ENCODE results near the gene DHRS13. TPM values are rescaled to one million over a fixed set of nuclear protein-coding genes. Genes with fewer than 3 reads are reported as not detected.
A peak's percentile ranks its signal among the peaks of the same experiment; 100 is the strongest.

DHRS13 gene
- total RNA-seq, 1 donor from 2014 or later: 32.6 TPM

DNA sequence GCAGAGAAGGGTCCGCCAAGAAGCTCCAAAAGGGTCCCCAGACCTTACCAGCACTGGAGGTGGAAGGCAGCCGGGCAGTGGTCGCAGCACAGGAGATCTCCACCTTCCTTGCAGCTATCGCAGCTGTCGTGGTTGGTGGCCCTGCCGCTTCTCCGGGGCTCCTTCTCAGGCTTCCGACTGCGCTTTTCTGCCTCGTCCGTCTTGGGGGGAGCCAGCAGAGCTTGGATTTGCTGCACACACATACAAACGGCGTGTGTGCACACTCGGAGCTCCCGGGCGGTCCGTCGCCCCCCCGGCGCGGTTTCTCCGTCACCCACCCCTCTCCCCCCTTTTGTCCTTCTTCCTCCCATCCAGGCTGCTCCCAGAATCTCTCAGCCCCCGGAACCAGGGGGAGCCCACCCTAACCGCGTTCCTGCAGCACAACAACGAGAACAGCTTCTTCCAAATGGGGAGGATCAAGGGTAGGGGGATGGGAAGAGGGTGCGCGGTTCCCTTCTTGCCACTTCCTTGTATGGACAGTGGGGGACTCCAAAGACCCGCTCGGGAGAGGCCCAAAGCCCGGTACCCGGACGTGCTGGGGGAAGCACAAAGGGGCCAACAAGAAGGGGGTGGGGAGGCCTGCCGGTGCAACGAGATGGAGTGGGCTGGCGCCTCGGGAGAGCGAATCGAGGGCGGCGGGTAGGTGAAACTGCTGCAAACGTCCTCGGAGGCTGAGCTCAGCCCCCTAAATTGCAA is 47.3 kb upstream of the DHRS13 start:
- DNase-seq (ENCODE audit: low read depth, low spot score): peak; percentile 46
- peaks cover 26% of the 10 kb centered on the region for H3K4me1 Mint-ChIP-seq
- H3K27me3 Mint-ChIP-seq (ENCODE audit: low read depth): no peaks in the 10 kb centered on the region
- H3K9me3 Mint-ChIP-seq: no peaks in the 10 kb centered on the region
- H3K36me3 Mint-ChIP-seq (ENCODE audit: low read depth): no peaks in the 10 kb centered on the region
- no peak for TF ChIP-seq CTCF (conservative IDR thresholded peaks at IDR 0.05)
- peak overlapping the region; percentile 96 for H3K4me3 Mint-ChIP-seq
- H3K27ac Mint-ChIP-seq (ENCODE audit: unreplicated experiment): peak overlapping the region; percentile 94

DNA sequence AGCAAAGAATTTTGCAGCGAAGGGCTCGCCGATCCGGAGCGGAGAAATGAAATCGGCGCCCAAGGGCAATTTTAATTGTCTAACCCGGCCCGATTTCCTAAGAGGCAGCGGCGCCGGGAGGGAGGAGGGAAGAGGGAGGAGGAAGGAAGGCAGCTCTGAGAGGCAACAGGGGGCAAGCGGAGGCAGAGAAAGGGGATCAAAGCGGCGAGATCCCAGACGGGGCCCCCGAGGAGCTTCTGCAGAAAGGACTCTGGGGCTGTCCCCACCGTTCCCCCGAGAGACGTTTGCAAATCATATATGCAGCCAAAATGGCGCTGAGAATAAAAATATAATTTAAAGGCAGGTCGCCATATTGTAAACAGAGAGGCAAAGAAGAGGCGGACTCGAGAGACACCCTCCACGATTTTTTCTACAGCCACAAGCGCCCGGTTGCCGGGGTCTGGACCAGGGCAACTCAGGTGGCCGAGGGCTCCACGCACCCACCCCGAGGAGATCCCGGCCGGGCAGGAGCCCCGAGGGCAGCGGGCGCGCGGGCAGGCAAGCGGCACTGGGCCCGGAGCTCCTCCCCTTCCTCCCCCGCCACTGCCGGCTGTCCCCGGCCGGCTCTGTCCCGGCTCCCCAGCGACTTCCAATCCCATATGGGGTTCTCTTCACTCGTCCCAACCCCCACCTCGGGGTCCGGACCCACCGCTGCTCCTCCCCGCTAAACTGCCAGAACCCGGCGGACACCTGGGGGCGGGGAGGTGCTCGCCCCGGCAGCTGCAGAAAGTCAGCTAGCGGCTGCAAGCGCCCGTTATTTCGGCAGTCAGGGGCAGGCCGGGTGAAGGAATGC is 46.5 kb upstream of the DHRS13 start:
- H3K36me3 Mint-ChIP-seq (ENCODE audit: low read depth): no peaks in the 10 kb centered on the region

DNA sequence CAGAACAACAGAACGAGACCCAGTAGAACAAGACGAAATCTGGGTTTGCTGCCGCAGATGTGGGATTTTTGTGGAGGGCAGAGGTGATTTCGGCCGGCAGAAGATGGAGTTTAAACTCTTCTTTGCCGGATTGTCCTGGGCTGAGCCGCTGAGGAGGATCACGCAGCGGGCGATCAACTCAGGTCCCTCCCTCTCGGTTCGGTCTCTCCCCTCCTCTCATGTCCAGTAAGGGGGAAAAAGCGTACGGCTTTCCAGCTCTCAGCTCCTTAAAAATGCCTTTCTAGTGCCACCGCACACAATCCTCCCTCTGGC is 46.0 kb upstream of the DHRS13 start:
- DNase-seq (ENCODE audit: low read depth, low spot score): no peak
- Mint-ChIP-seq H3K9me3 (no peaks in the 10 kb centered on the region), H3K27ac (ENCODE audit: unreplicated experiment) (no peak overlapping the region), H3K4me1 (peaks cover 28% of the 10 kb centered on the region), H3K27me3 (ENCODE audit: low read depth) (no peaks in the 10 kb centered on the region), H3K36me3 (ENCODE audit: low read depth) (no peaks in the 10 kb centered on the region), H3K4me3 (peak overlapping the region; percentile 96)
- TF ChIP-seq CTCF (conservative IDR thresholded peaks at IDR 0.05): no peak

More for the DNA sequence above, 46.5 kb upstream of the DHRS13 start:
- peak; percentile 52 for DNase-seq (ENCODE audit: low read depth, low spot score)
- Mint-ChIP-seq H3K27ac (ENCODE audit: unreplicated experiment) (peak overlapping the region; percentile 86), H3K27me3 (ENCODE audit: low read depth) (no peaks in the 10 kb centered on the region), H3K4me1 (peaks cover 28% of the 10 kb centered on the region), H3K9me3 (no peaks in the 10 kb centered on the region), H3K4me3 (peak overlapping the region; percentile 96)
- TF ChIP-seq CTCF (conservative IDR thresholded peaks at IDR 0.05): no peak

DNA sequence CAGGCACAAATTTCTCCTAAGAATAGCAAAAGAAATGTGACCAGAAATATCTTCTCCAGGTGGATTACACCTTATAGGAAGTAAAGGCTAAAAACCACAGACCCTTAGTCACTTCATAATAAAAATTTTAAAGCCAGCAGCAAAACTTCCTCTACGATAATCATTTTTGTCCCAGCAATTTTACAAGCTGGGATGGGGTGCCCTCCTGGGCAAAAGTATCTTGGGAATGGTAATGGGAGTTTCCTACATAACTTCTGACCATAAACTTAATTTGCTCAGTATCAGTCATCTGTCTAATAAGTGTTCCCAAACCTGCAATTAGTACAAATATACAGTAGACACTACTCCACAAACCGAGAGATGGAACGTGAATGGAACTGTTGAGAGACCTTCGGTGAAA is 45.5 kb upstream of the DHRS13 start:
- Mint-ChIP-seq H3K9me3 (no peaks in the 10 kb centered on the region), H3K27me3 (ENCODE audit: low read depth) (no peaks in the 10 kb centered on the region), H3K4me1 (peaks cover 28% of the 10 kb centered on the region), H3K36me3 (ENCODE audit: low read depth) (no peaks in the 10 kb centered on the region), H3K4me3 (peak overlapping the region; percentile 96), H3K27ac (ENCODE audit: unreplicated experiment) (no peak overlapping the region)
- TF ChIP-seq CTCF (conservative IDR thresholded peaks at IDR 0.05): no peak
- DNase-seq (ENCODE audit: low read depth, low spot score): no peak

DNA sequence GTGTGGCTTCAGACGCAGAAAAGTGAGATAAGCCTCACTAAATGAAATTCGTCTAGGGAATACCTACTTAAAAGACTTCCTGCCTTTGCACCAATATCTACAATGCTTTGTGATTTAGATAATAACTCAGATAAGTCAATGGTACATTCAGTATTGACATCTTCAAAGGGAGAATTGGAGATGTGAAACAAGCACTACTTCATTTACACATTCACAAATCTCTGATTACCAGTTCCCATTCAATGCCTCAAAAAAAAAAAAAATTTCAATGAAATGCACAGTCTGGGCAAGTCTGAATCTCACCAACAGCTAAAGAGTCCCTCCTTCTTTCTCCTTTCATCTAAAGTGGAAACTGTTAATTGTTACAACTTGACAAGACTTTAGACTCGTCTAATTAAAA is 44.8 kb upstream of the DHRS13 start:
- DNase-seq (ENCODE audit: low read depth, low spot score): no peak
- no peaks in the 10 kb centered on the region for H3K9me3 Mint-ChIP-seq
- H3K36me3 Mint-ChIP-seq (ENCODE audit: low read depth): no peaks in the 10 kb centered on the region
- H3K27me3 Mint-ChIP-seq (ENCODE audit: low read depth): no peaks in the 10 kb centered on the region
- H3K4me3 Mint-ChIP-seq: peak overlapping the region; percentile 96
- no peak overlapping the region for H3K27ac Mint-ChIP-seq (ENCODE audit: unreplicated experiment)
- no peak for TF ChIP-seq CTCF (conservative IDR thresholded peaks at IDR 0.05)
- H3K4me1 Mint-ChIP-seq: peaks cover 28% of the 10 kb centered on the region

Data from neural crest cell (in vitro differentiated cells).